ENCODE measurements around the gene SHMT1.
"Not testable (repeated sequence)": the region's sequence is repeated elsewhere in the genome, so short reads cannot be mapped to it uniquely, and the experiment has no call there.

Gene SHMT1

DNA sequence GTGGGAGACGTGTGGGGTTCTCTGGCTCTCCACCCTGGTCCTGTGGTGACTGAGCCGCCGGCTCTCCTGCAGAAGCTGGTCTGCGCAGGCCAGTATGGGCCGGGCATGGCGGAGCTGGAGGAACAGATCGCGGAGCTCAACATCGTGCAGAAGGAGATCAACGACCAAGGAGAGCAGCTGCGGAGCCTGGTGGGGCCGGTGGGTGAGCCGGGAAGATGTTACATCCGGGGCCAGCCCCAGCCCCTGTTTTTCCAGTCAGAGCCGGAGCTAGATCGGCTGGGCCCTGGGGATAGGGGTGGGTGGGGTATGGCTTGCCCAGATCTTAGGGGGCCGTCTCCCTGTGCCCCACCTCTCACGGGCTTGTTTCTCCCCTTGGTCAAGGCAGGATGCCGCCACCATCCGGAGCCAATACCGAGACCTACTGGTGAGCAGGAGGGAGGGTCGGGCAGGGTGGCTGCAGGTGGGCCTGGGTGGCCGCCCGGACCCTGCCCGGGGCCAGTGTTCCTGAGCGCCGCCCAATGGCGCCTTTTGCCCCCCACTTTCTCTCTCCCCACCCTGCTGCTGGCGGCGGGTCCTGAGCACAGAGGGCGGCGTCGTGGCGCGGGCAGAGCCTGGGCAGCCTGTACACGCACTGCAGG is 19.2 kb upstream of the SHMT1 start:
- no peak overlapping the region for H3K4me3 ChIP-seq (replicated peaks in 1 of 2; ENCODE audit: low read depth in 2 of 2, low read length in 2 of 2)
- TF ChIP-seq, protein P1, sequence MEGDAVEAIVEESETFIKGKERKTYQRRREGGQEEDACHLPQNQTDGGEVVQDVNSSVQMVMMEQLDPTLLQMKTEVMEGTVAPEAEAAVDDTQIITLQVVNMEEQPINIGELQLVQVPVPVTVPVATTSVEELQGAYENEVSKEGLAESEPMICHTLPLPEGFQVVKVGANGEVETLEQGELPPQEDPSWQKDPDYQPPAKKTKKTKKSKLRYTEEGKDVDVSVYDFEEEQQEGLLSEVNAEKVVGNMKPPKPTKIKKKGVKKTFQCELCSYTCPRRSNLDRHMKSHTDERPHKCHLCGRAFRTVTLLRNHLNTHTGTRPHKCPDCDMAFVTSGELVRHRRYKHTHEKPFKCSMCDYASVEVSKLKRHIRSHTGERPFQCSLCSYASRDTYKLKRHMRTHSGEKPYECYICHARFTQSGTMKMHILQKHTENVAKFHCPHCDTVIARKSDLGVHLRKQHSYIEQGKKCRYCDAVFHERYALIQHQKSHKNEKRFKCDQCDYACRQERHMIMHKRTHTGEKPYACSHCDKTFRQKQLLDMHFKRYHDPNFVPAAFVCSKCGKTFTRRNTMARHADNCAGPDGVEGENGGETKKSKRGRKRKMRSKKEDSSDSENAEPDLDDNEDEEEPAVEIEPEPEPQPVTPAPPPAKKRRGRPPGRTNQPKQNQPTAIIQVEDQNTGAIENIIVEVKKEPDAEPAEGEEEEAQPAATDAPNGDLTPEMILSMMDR (IDR thresholded peaks at IDR 0.05; ENCODE audit: low read depth, low read length), result no peak
- no peak for DNase-seq (ENCODE audit: low read depth in 2 of 2)

DNA sequence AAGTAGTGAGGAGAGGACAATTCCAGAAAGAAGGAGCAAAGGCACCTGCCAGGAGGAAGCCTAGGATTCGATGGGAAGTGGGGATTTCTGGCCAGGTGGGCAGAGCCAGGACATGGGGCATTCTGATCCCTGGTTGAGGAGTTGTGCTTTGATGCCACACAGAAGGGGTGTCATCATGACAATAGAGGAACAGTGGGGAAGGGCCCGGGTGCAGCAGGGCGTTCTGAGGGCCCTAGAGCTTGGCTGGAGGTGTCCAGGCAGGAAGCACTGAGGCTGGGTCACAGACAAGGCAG is 18.5 kb upstream of the SHMT1 start:
- TF ChIP-seq, protein P1 (IDR thresholded peaks at IDR 0.05; ENCODE audit: low read depth, low read length), result no peak
- H3K4me3 ChIP-seq (replicated peaks in 1 of 2; ENCODE audit: low read depth in 2 of 2, low read length in 2 of 2), result no peak overlapping the region
- no peak for DNase-seq (ENCODE audit: low read depth in 2 of 2)

GRCh38 chr17:18381158-18381952 is 18.0 kb upstream of the SHMT1 start:
- no peak for DNase-seq (ENCODE audit: low read depth in 2 of 2)
- H3K4me3 ChIP-seq (replicated peaks in 1 of 2; ENCODE audit: low read depth in 2 of 2, low read length in 2 of 2), result no peak overlapping the region
- TF ChIP-seq, protein P1 (IDR thresholded peaks at IDR 0.05; ENCODE audit: low read depth, low read length), result no peak

GRCh38 chr17:18380471-18381157 is 17.3 kb upstream of the SHMT1 start:
- H3K4me3 ChIP-seq (replicated peaks in 1 of 2; ENCODE audit: low read depth in 2 of 2, low read length in 2 of 2), result no peak overlapping the region
- DNase-seq (ENCODE audit: low read depth in 2 of 2), result no peak
- TF ChIP-seq, protein P1 (IDR thresholded peaks at IDR 0.05; ENCODE audit: low read depth, low read length), result no peak

DNA sequence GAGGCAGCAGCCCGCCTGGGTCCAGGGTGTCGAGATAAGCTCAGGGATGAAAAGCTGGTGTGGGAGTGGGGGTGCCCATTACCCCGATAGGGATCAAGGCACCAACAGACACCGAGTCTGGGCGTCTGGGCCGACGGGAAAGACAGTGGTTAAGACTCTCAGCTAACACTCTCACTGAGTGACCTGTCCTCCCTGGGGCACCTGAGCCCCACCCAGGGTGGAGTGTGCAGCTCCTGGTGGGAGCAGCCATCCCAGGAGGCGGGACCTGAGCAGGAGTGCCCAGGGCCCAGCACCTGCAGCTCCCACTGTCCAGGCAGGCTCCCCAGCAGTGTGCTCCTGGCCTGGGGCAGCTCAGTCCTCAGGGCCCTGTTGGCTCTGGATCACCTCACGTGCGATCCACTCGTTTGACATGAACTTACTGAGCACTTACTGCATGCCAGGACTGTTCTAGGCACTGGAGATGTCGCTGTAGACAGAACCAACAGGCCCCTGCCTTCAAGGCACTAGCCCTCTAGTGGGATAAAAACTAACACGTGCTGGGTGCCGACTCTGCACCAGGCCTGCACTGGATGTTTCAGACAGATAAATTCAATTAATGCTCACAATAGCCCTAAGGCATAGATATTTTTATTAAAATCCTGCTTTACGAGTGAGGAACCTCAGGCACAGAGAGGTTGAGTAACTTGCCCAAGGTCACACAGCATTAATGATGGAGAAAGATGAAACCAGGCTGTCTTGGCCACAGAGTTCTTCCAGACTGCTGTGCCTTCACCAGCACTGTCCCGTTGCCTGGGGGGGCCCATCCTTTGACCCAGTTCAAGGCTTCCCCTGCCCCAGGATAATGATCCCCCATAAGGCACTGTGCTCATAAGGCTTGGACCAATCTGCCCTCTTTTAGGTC is 16.1 kb upstream of the SHMT1 start:
- TF ChIP-seq, protein P1 (IDR thresholded peaks at IDR 0.05; ENCODE audit: low read depth, low read length), result no peak
- no peak for DNase-seq (ENCODE audit: low read depth in 2 of 2)
- no peak overlapping the region for H3K4me3 ChIP-seq (replicated peaks in 1 of 2; ENCODE audit: low read depth in 2 of 2, low read length in 2 of 2)

DNA sequence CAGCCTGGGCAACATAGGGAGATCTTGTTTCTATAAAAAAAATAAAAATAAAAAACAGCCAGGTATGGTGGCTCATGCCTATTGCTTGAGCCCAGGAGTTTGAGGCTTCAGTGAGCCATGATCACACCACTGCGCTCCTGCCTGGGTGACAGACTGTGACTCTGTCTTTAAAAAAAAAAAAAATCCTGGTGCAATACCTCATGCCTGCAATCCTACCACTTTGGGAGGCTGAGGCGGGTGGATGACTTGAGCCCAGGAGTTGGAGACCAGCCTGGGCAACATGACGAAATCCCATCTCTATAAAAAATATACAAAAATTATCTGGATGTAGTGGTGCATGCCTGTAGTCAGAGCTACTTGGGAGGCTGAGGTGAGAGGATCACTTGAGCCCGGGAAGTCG is 15.3 kb upstream of the SHMT1 start:
- DNase-seq (ENCODE audit: low read depth in 2 of 2), result not testable (repeated sequence)

GRCh38 chr17:18378205-18378505 is 14.8 kb upstream of the SHMT1 start:
- no peak for DNase-seq (ENCODE audit: low read depth in 2 of 2)
- TF ChIP-seq, protein P1 (IDR thresholded peaks at IDR 0.05; ENCODE audit: low read depth, low read length), result no peak
- no peak overlapping the region for H3K4me3 ChIP-seq (replicated peaks in 1 of 2; ENCODE audit: low read depth in 2 of 2, low read length in 2 of 2)

More for the DNA sequence above, 15.3 kb upstream of the SHMT1 start:
- H3K4me3 ChIP-seq (replicated peaks in 1 of 2; ENCODE audit: low read depth in 2 of 2, low read length in 2 of 2), result not testable (repeated sequence)

Data from cardiac fibroblast (primary cell).